HEK293 (cell line): ENCODE data around the gene PER1.

Experiments
- OSR2 ChIP-seq: fragments of 450-650 bp; formaldehyde crosslinking; IDR thresholded peaks from 2 replicates; pipeline ENCODE4 v1.5.1; 2016; ENCODE audit warnings: missing biosample characterization, missing genetic modification characterization
- SP7 ChIP-seq: fragments of 450-650 bp; formaldehyde crosslinking; IDR thresholded peaks from 2 replicates; pipeline ENCODE4 v1.5.1; 2016; ENCODE audit warnings: missing biosample characterization, missing genetic modification characterization
- YY2 ChIP-seq: fragments of 450-650 bp; formaldehyde crosslinking; IDR thresholded peaks from 2 replicates; pipeline ENCODE4 v1.5.1; 2016; ENCODE audit warnings: missing biosample characterization, missing genetic modification characterization
- ZNF138 ChIP-seq: fragments of 450-650 bp; formaldehyde crosslinking; IDR thresholded peaks from 2 replicates; pipeline ENCODE4 v1.5.1; 2016; ENCODE audit warnings: missing biosample characterization, missing genetic modification characterization, borderline replicate concordance
- ZNF184 ChIP-seq: fragments of 450-650 bp; IDR thresholded peaks from 2 replicates; pipeline ENCODE4 v1.5.1; 2018; ENCODE audit warnings: missing biosample characterization, mild to moderate bottlenecking, missing genetic modification characterization
- ZNF223 ChIP-seq: fragments of 450-650 bp; formaldehyde crosslinking; IDR thresholded peaks from 2 replicates; pipeline ENCODE4 v1.5.1; 2016; ENCODE audit warnings: missing biosample characterization, missing genetic modification characterization
- ZNF350 ChIP-seq: fragments of 450-650 bp; formaldehyde crosslinking; IDR thresholded peaks from 2 replicates; pipeline ENCODE4 v1.5.0; 2017; ENCODE audit warnings: missing biosample characterization, mild to moderate bottlenecking, missing genetic modification characterization
- ZNF366 ChIP-seq: fragments of 450-650 bp; formaldehyde crosslinking; conservative IDR thresholded peaks from 2 replicates; pipeline ENCODE4 v1.5.1; 2016; ENCODE audit warnings: missing biosample characterization, missing genetic modification characterization
- ZNF514 ChIP-seq: fragments of 450-650 bp; formaldehyde crosslinking; IDR thresholded peaks from 2 replicates; pipeline ENCODE4 v1.5.1; 2016; ENCODE audit warnings: missing biosample characterization, missing genetic modification characterization
- ZNF530 ChIP-seq: fragments of 450-650 bp; formaldehyde crosslinking; IDR thresholded peaks from 2 replicates; pipeline ENCODE4 v1.5.1; 2016; ENCODE audit warnings: low read depth, missing biosample characterization, missing genetic modification characterization
- ZNF548 ChIP-seq: fragments of 450-650 bp; formaldehyde crosslinking; IDR thresholded peaks from 2 replicates; pipeline ENCODE4 v1.5.1; 2016; ENCODE audit warnings: missing biosample characterization, missing genetic modification characterization
- ZNF555 ChIP-seq: fragments of 450-650 bp; formaldehyde crosslinking; conservative IDR thresholded peaks from 2 replicates; pipeline ENCODE4 v1.5.1; 2017; ENCODE audit warnings: missing biosample characterization, mild to moderate bottlenecking, missing genetic modification characterization, inconsistent platforms
- ZNF571 ChIP-seq: fragments of 450-650 bp; formaldehyde crosslinking; IDR thresholded peaks from 2 replicates; pipeline ENCODE4 v1.5.0; 2017; ENCODE audit warnings: missing biosample characterization, missing genetic modification characterization
- ZNF610 ChIP-seq: fragments of 450-650 bp; formaldehyde crosslinking; IDR thresholded peaks from 2 replicates; pipeline ENCODE4 v1.5.1; 2016; ENCODE audit warnings: missing biosample characterization, missing genetic modification characterization, borderline replicate concordance
- ZNF626 ChIP-seq: fragments of 450-650 bp; sonication (Bioruptor Pico); formaldehyde crosslinking; IDR thresholded peaks from 2 replicates; pipeline ENCODE4 v1.5.1; 2018; ENCODE audit warnings: missing biosample characterization, missing genetic modification characterization, inconsistent platforms
- ZNF707 ChIP-seq: fragments of 450-650 bp; formaldehyde crosslinking; IDR thresholded peaks from 2 replicates; pipeline ENCODE4 v1.5.1; 2016; ENCODE audit warnings: missing biosample characterization, missing genetic modification characterization
- ZNF76 ChIP-seq: fragments of 450-650 bp; formaldehyde crosslinking; IDR thresholded peaks from 2 replicates; pipeline ENCODE4; 2016; ENCODE audit warnings: low read depth, missing biosample characterization, missing genetic modification characterization, borderline replicate concordance
- ZNF768 ChIP-seq: fragments of 450-650 bp; formaldehyde crosslinking; IDR thresholded peaks from 2 replicates; pipeline ENCODE4 v1.5.1; 2018; ENCODE audit warnings: missing biosample characterization, mild to moderate bottlenecking, missing genetic modification characterization
- ZSCAN16 ChIP-seq: fragments of 450-650 bp; formaldehyde crosslinking; IDR thresholded peaks from 2 replicates; pipeline ENCODE4 v1.5.1; 2016; ENCODE audit warnings: missing biosample characterization, missing genetic modification characterization
- TF ChIP-seq, protein P1 (sequence below): fragments of 450-650 bp; formaldehyde crosslinking; IDR thresholded peaks from 2 replicates; pipeline ENCODE4 v1.5.1; 2016; ENCODE audit warnings: missing biosample characterization, missing genetic modification characterization
- TF ChIP-seq, protein P2 (sequence below): fragments of 450-650 bp; IDR thresholded peaks from 2 replicates; pipeline ENCODE4 v1.5.1; 2018; ENCODE audit warnings: missing biosample characterization, mild to moderate bottlenecking, missing genetic modification characterization
- TF ChIP-seq, protein P3 (sequence below): fragments of 450-650 bp; formaldehyde crosslinking; IDR thresholded peaks from 2 replicates; pipeline ENCODE4 v1.5.1; 2017; ENCODE audit warnings: missing biosample characterization, missing genetic modification characterization
- TF ChIP-seq, protein P4 (sequence below): fragments of 450-650 bp; formaldehyde crosslinking; IDR thresholded peaks from 2 replicates; pipeline ENCODE4 v1.5.1; 2016; ENCODE audit warnings: missing biosample characterization, missing genetic modification characterization
- TF ChIP-seq, protein P5 (sequence below): fragments of 450-650 bp; formaldehyde crosslinking; IDR thresholded peaks from 2 replicates; pipeline ENCODE4 v1.5.0; 2017; ENCODE audit warnings: missing biosample characterization, missing genetic modification characterization, borderline replicate concordance
- TF ChIP-seq, protein P6 (sequence below): fragments of 450-650 bp; formaldehyde crosslinking; IDR thresholded peaks from 2 replicates; pipeline ENCODE4 v1.5.1; 2016; ENCODE audit warnings: missing biosample characterization, missing genetic modification characterization
- TF ChIP-seq, protein P7 (sequence below): fragments of 450-650 bp; IDR thresholded peaks from 2 replicates; pipeline ENCODE4 v1.5.1; 2018; ENCODE audit warnings: missing biosample characterization, missing genetic modification characterization

The PER1 gene

DNA sequence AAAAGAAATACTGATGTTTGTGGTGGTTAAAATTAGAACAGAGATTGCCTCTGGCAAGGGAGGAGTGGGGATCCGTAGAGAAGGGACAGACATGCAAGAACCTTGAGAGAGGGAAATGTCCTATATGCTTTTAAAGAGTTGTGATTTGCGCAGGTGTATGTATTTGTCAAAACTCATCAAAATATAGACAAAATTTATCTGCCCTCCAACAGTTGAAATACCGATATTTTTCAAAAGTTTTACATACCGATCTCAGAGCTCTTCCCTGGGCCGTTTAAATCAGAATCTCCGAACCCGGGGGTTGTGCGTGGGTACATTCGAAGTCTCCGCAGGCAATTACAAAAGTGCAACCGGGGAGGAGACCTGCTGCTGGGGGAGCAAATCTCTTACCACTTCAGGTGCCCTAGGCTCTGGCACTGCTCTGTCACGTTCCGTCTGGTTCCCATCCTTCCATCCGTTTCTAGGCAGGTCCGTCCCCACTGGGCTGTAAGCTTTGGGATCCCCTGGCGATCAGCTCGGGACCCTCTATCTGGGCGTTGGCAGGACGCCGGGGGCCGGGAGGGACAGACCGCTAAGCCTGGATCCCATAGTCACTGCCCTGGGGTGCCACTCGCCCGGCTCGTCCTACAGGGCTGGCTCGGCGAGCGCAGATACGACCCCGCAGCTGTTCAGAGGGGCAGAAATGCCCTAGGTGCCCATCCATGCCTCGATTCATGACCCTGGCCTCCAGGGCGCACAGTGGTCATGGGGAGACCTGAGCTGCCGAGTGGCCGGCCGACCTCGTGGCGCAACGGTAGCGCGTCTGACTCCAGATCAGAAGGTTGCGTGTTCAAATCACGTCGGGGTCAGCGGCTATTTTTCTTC lies 33.6 kb upstream of the PER1 start (continued):
- no peak for TF ChIP-seq ZNF548 (tag by site-specific recombination)
- no peak; the same call in 1 of the 2 replicates for TF ChIP-seq SP7
- no peak for TF ChIP-seq ZNF768
- no peak for TF ChIP-seq ZNF530
- TF ChIP-seq, protein P1, sequence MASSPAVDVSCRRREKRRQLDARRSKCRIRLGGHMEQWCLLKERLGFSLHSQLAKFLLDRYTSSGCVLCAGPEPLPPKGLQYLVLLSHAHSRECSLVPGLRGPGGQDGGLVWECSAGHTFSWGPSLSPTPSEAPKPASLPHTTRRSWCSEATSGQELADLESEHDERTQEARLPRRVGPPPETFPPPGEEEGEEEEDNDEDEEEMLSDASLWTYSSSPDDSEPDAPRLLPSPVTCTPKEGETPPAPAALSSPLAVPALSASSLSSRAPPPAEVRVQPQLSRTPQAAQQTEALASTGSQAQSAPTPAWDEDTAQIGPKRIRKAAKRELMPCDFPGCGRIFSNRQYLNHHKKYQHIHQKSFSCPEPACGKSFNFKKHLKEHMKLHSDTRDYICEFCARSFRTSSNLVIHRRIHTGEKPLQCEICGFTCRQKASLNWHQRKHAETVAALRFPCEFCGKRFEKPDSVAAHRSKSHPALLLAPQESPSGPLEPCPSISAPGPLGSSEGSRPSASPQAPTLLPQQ (tag by site-specific recombination): no peak; the same call in 1 of the 2 replicates
- TF ChIP-seq, protein P2, sequence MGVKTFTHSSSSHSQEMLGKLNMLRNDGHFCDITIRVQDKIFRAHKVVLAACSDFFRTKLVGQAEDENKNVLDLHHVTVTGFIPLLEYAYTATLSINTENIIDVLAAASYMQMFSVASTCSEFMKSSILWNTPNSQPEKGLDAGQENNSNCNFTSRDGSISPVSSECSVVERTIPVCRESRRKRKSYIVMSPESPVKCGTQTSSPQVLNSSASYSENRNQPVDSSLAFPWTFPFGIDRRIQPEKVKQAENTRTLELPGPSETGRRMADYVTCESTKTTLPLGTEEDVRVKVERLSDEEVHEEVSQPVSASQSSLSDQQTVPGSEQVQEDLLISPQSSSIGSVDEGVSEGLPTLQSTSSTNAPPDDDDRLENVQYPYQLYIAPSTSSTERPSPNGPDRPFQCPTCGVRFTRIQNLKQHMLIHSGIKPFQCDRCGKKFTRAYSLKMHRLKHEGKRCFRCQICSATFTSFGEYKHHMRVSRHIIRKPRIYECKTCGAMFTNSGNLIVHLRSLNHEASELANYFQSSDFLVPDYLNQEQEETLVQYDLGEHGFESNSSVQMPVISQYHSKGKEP: no peak
- TF ChIP-seq, protein P3, sequence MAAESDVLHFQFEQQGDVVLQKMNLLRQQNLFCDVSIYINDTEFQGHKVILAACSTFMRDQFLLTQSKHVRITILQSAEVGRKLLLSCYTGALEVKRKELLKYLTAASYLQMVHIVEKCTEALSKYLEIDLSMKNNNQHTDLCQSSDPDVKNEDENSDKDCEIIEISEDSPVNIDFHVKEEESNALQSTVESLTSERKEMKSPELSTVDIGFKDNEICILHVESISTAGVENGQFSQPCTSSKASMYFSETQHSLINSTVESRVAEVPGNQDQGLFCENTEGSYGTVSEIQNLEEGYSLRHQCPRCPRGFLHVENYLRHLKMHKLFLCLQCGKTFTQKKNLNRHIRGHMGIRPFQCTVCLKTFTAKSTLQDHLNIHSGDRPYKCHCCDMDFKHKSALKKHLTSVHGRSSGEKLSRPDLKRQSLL (tag by site-specific recombination): peak; percentile 51; the same call in 1 of the 2 replicates
- TF ChIP-seq, protein P4, sequence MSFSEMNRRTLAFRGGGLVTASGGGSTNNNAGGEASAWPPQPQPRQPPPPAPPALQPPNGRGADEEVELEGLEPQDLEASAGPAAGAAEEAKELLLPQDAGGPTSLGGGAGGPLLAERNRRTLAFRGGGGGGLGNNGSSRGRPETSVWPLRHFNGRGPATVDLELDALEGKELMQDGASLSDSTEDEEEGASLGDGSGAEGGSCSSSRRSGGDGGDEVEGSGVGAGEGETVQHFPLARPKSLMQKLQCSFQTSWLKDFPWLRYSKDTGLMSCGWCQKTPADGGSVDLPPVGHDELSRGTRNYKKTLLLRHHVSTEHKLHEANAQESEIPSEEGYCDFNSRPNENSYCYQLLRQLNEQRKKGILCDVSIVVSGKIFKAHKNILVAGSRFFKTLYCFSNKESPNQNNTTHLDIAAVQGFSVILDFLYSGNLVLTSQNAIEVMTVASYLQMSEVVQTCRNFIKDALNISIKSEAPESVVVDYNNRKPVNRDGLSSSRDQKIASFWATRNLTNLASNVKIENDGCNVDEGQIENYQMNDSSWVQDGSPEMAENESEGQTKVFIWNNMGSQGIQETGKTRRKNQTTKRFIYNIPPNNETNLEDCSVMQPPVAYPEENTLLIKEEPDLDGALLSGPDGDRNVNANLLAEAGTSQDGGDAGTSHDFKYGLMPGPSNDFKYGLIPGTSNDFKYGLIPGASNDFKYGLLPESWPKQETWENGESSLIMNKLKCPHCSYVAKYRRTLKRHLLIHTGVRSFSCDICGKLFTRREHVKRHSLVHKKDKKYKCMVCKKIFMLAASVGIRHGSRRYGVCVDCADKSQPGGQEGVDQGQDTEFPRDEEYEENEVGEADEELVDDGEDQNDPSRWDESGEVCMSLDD (tag by site-specific recombination): peak; percentile 69; the same call in 1 of the 2 replicates
- TF ChIP-seq YY2: 0 out of 2 replicates have a peak, but pooled peaks have one; percentile 22
- no peak for TF ChIP-seq ZSCAN16 (tag by site-specific recombination)
- peak; percentile 64 for TF ChIP-seq OSR2 (tag by site-specific recombination)
- no peak for TF ChIP-seq ZNF138 (tag by site-specific recombination)
- no peak for TF ChIP-seq ZNF223 (tag by site-specific recombination)
- no peak; the same call in 1 of the 2 replicates for TF ChIP-seq ZNF76 (tag by site-specific recombination)
- no peak for TF ChIP-seq ZNF514
- TF ChIP-seq ZNF571 (tag by site-specific recombination): no peak
- TF ChIP-seq ZNF366 (tag by site-specific recombination): peak; percentile 89
- TF ChIP-seq ZNF610 (tag by site-specific recombination): no peak; the same call in 1 of the 2 replicates
- peak; percentile 55; the same call in 1 of the 2 replicates for TF ChIP-seq ZNF184 (tag by site-specific recombination)
- TF ChIP-seq ZNF626 (tag by site-specific recombination): no peak
- TF ChIP-seq ZNF707: no peak
- TF ChIP-seq, protein P5, sequence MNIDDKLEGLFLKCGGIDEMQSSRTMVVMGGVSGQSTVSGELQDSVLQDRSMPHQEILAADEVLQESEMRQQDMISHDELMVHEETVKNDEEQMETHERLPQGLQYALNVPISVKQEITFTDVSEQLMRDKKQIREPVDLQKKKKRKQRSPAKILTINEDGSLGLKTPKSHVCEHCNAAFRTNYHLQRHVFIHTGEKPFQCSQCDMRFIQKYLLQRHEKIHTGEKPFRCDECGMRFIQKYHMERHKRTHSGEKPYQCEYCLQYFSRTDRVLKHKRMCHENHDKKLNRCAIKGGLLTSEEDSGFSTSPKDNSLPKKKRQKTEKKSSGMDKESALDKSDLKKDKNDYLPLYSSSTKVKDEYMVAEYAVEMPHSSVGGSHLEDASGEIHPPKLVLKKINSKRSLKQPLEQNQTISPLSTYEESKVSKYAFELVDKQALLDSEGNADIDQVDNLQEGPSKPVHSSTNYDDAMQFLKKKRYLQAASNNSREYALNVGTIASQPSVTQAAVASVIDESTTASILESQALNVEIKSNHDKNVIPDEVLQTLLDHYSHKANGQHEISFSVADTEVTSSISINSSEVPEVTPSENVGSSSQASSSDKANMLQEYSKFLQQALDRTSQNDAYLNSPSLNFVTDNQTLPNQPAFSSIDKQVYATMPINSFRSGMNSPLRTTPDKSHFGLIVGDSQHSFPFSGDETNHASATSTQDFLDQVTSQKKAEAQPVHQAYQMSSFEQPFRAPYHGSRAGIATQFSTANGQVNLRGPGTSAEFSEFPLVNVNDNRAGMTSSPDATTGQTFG (tag by site-specific recombination): 0 out of 2 replicates have a peak, but pooled peaks have one; percentile 15
- TF ChIP-seq, protein P6, sequence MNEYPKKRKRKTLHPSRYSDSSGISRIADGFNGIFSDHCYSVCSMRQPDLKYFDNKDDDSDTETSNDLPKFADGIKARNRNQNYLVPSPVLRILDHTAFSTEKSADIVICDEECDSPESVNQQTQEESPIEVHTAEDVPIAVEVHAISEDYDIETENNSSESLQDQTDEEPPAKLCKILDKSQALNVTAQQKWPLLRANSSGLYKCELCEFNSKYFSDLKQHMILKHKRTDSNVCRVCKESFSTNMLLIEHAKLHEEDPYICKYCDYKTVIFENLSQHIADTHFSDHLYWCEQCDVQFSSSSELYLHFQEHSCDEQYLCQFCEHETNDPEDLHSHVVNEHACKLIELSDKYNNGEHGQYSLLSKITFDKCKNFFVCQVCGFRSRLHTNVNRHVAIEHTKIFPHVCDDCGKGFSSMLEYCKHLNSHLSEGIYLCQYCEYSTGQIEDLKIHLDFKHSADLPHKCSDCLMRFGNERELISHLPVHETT (tag by site-specific recombination): peak; percentile 59
- TF ChIP-seq ZNF350 (tag by site-specific recombination): no peak
- no peak for TF ChIP-seq ZNF555 (tag by site-specific recombination)
- TF ChIP-seq, protein P7, sequence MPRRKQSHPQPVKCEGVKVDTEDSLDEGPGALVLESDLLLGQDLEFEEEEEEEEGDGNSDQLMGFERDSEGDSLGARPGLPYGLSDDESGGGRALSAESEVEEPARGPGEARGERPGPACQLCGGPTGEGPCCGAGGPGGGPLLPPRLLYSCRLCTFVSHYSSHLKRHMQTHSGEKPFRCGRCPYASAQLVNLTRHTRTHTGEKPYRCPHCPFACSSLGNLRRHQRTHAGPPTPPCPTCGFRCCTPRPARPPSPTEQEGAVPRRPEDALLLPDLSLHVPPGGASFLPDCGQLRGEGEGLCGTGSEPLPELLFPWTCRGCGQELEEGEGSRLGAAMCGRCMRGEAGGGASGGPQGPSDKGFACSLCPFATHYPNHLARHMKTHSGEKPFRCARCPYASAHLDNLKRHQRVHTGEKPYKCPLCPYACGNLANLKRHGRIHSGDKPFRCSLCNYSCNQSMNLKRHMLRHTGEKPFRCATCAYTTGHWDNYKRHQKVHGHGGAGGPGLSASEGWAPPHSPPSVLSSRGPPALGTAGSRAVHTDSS (tag by site-specific recombination): no peak
